Measurements from ENCODE around the gene FAM120A.

GRCh38 chr9:93464395-93464794 lies 12.9 kb downstream of the FAM120A start:
- TF ChIP-seq POLR2A (IDR thresholded peaks at IDR 0.05) = no peak
- TF ChIP-seq, protein P1, sequence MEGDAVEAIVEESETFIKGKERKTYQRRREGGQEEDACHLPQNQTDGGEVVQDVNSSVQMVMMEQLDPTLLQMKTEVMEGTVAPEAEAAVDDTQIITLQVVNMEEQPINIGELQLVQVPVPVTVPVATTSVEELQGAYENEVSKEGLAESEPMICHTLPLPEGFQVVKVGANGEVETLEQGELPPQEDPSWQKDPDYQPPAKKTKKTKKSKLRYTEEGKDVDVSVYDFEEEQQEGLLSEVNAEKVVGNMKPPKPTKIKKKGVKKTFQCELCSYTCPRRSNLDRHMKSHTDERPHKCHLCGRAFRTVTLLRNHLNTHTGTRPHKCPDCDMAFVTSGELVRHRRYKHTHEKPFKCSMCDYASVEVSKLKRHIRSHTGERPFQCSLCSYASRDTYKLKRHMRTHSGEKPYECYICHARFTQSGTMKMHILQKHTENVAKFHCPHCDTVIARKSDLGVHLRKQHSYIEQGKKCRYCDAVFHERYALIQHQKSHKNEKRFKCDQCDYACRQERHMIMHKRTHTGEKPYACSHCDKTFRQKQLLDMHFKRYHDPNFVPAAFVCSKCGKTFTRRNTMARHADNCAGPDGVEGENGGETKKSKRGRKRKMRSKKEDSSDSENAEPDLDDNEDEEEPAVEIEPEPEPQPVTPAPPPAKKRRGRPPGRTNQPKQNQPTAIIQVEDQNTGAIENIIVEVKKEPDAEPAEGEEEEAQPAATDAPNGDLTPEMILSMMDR (IDR thresholded peaks at IDR 0.05) = no peak
- TF ChIP-seq POLR2AphosphoS5 (IDR thresholded peaks at IDR 0.05) = no peak

Data from upper lobe of left lung (tissue), 4 donors.